CD14-positive monocyte (primary cell): ENCODE results near the gene DGKH. TPM values are rescaled to one million over a fixed set of nuclear protein-coding genes. Genes with fewer than 3 reads are reported as not detected.

Experiments
- DNase-seq, 3 donors: peaks; one replicate each; pipeline ENCODE4 v3.0.0-alpha.2; 2011 to 2022
- H2AFZ ChIP-seq: 2 replicates; pipeline ENCODE4 v1.6.0; 2012; ENCODE audit warnings: mild to moderate bottlenecking, low read depth, low read length, inconsistent platforms; ENCODE audit not compliant: insufficient read depth, poor library complexity, severe bottlenecking
- H3K27ac ChIP-seq, 2 donors: 1 replicate in 1 of 2; 2 replicates in 1 of 2; pipeline ENCODE4 v1.5.1; 2012 to 2013; ENCODE audit warnings: low read length in 2 of 2, control low read depth in 1 of 2, inconsistent platforms in 1 of 2, low read depth in 1 of 2, mild to moderate bottlenecking in 1 of 2
- H3K27me3 ChIP-seq, 2 donors: one replicate each; pipeline versions ENCODE4 v1.6.0 to v1.6.1; 2011 to 2013; ENCODE audit warnings: low read length in 2 of 2; ENCODE audit not compliant: control insufficient read depth in 2 of 2, insufficient read depth in 2 of 2
- H3K36me3 ChIP-seq, 2 donors: replicated peaks in 1 of 2; 1 replicate in 1 of 2; 2 replicates in 1 of 2; pipeline versions ENCODE4 v1.5.1 to v1.6.1; 2012 to 2013; ENCODE audit warnings: low read length in 2 of 2, control low read depth in 1 of 2, inconsistent platforms in 1 of 2, mild to moderate bottlenecking in 1 of 2; ENCODE audit not compliant: insufficient read depth in 2 of 2, control insufficient read depth in 1 of 2
- H3K4me1 ChIP-seq, 2 donors: 1 replicate in 1 of 2; 2 replicates in 1 of 2; pipeline versions ENCODE4 v1.5.1 to v1.6.1; 2012 to 2013; ENCODE audit warnings: low read length in 2 of 2, control low read depth in 1 of 2, inconsistent platforms in 1 of 2, mild to moderate bottlenecking in 1 of 2, moderate library complexity in 1 of 2; ENCODE audit not compliant: insufficient read depth in 2 of 2, control insufficient read depth in 1 of 2
- H3K4me2 ChIP-seq: replicated peaks from 2 replicates; pipeline ENCODE3; 2012; ENCODE audit warnings: low read length, moderate library complexity, mild to moderate bottlenecking; ENCODE audit not compliant: poor library complexity, severe bottlenecking; ENCODE audit errors: extremely low read depth
- H3K4me3 ChIP-seq, 3 experiments: fragments of 200-600 bp in 1 of 3; sonication (generic) in 1 of 3; replicated peaks in 1 of 3; 1 replicate in 2 of 3; 2 replicates in 1 of 3; pipeline ENCODE4 v1.5.1; 2011 to 2013; ENCODE audit warnings: low read length in 3 of 3, mild to moderate bottlenecking in 3 of 3, control low read depth in 2 of 3, low read depth in 2 of 3, inconsistent platforms in 1 of 3, moderate library complexity in 1 of 3
- H3K79me2 ChIP-seq: 2 replicates; pipeline ENCODE4 v1.6.0; 2012; ENCODE audit warnings: mild to moderate bottlenecking, control low read depth, inconsistent platforms, low read length, moderate library complexity; ENCODE audit not compliant: insufficient read depth
- H3K9ac ChIP-seq: 2 replicates; pipeline ENCODE4 v1.6.0; 2017; ENCODE audit warnings: low read length, mild to moderate bottlenecking; ENCODE audit not compliant: insufficient read depth, poor library complexity, severe bottlenecking
- H3K9me3 ChIP-seq, 2 donors: replicated peaks in 1 of 2; 1 replicate in 1 of 2; 2 replicates in 1 of 2; pipeline versions ENCODE4 v1.5.1 to v1.6.1; 2012 to 2013; ENCODE audit warnings: low read length in 2 of 2, control low read depth in 1 of 2; ENCODE audit not compliant: control insufficient read depth in 1 of 2, insufficient read depth in 1 of 2
- H4K20me1 ChIP-seq: 2 replicates; pipeline ENCODE4 v1.6.0; 2012; ENCODE audit warnings: mild to moderate bottlenecking, low read length, control low read depth, moderate library complexity; ENCODE audit not compliant: insufficient read depth
- H3K27ac Mint-ChIP-seq, 7 donors: one replicate each; pipeline ENCODE4 v1.8.0; 2020; ENCODE audit warnings: mild to moderate bottlenecking in 7 of 7, mixed read lengths in 7 of 7, moderate library complexity in 6 of 7, inconsistent platforms in 2 of 7
- H3K27me3 Mint-ChIP-seq, 3 donors: one replicate each; pipeline ENCODE4 v1.8.0; 2021 to 2022; ENCODE audit warnings: low read depth in 3 of 3, mild to moderate bottlenecking in 3 of 3, mixed read lengths in 3 of 3, moderate library complexity in 3 of 3, inconsistent platforms in 1 of 3
- H3K36me3 Mint-ChIP-seq, 2 donors: one replicate each; pipeline ENCODE4 v1.8.0; 2020; ENCODE audit warnings: mixed read lengths in 2 of 2, inconsistent platforms in 1 of 2, mild to moderate bottlenecking in 1 of 2
- H3K4me1 Mint-ChIP-seq: one replicate; pipeline ENCODE4 v1.8.0; 2020; ENCODE audit warnings: mild to moderate bottlenecking, mixed read lengths
- H3K4me3 Mint-ChIP-seq, 2 donors: one replicate each; pipeline ENCODE4 v1.8.0; 2020; ENCODE audit warnings: mild to moderate bottlenecking in 2 of 2, mixed read lengths in 2 of 2, moderate library complexity in 1 of 2
- H3K9me3 Mint-ChIP-seq, 7 donors: one replicate each; pipeline ENCODE4 v1.8.0; 2020 to 2022; ENCODE audit warnings: mixed read lengths in 7 of 7, mild to moderate bottlenecking in 6 of 7, moderate library complexity in 6 of 7, inconsistent platforms in 2 of 7
- CTCF ChIP-seq: fragments of 200-600 bp; IDR thresholded peaks from one replicate; pipeline ENCODE4 v1.8.0; 2022; ENCODE audit warnings: antibody characterized with exemption, mild to moderate bottlenecking
- WGBS: methylation state at CpG from one replicate; pipeline ENCODE4 v1.1.5; 2013; ENCODE audit warnings: missing lambda C conversion rate; ENCODE audit not compliant: insufficient coverage; 5-methylcytosine and 5-hydroxymethylcytosine counted together
- intact Hi-C, 2 donors: fragments of 100-400 bp; cut with micrococcal nuclease; formaldehyde crosslinking; loops; one replicate each; pipeline versions ENCODE4 v1.15.0 to v1.15.1; 2023
- polyA plus RNA-seq, 3 donors: library from polyadenylated mRNA; depleted of rRNA in 1 of 3; unstranded in 2 of 3; stranded (reverse) in 1 of 3; fragments of 300-500 nt in 2 of 3; fragments of >200 nt in 1 of 3; fragmentation: Illumina TruSeq in 2 of 3; gene quantifications; 1 replicate in 2 of 3; 2 replicates in 1 of 3; pipeline ENCODE4 v1.2.3, GENCODE V29; 2012 to 2021

DGKH gene
- polyA plus RNA-seq, 3 donors, result 0.10 to 0.79 (median 0.15) TPM

- no peak overlapping the region for H3K4me2 ChIP-seq
- no peaks in the 10 kb centered on the region for H3K79me2 ChIP-seq
- no peak overlapping the region for H3K9ac ChIP-seq
- no peaks in the 10 kb centered on the region for H3K36me3 ChIP-seq
- H3K4me1 ChIP-seq, result no peaks in the 10 kb centered on the region
- no peaks in the 10 kb centered on the region for H3K27me3 ChIP-seq
- H2AFZ ChIP-seq, result no peak overlapping the region
- no peaks in the 10 kb centered on the region for H4K20me1 ChIP-seq
- no peak overlapping the region for H3K27ac ChIP-seq
- TF ChIP-seq CTCF, result no peak
- WGBS, result no CpG with 5 or more reads among the region's 3 CpGs
- H3K27me3 Mint-ChIP-seq, result no peaks in the 10 kb centered on the region
- H3K9me3 Mint-ChIP-seq, result no peaks in the 10 kb centered on the region
- no peaks in the 10 kb centered on the region for H3K9me3 ChIP-seq
- no peak for DNase-seq
- no peak overlapping the region for H3K4me3 ChIP-seq
- H3K27ac Mint-ChIP-seq, result no peak overlapping the region
- no peak overlapping the region for H3K4me3 Mint-ChIP-seq
- intact Hi-C loops, result no loop called here
- H3K36me3 Mint-ChIP-seq, result peaks cover 0 to 2% of the 10 kb centered on the region in 2 donors
- H3K4me1 Mint-ChIP-seq, result no peaks in the 10 kb centered on the region
Measured at GRCh38 chr13:42127047-42127446, 78.6 kb downstream of the DGKH start.

GRCh38 chr13:42129033-42129432 is 80.6 kb downstream of the DGKH start:
- no peaks in the 10 kb centered on the region for H4K20me1 ChIP-seq
- no peak for TF ChIP-seq CTCF
- no peaks in the 10 kb centered on the region for H3K9me3 ChIP-seq
- Mint-ChIP-seq H3K4me3 (no peak overlapping the region), H3K27me3 (peaks cover 0 to 2% (median 0%) of the 10 kb centered on the region in 3 donors), H3K9me3 (no peaks in the 10 kb centered on the region), H3K4me1 (no peaks in the 10 kb centered on the region), H3K27ac (no peak overlapping the region), H3K36me3 (peaks cover 2 to 3% of the 10 kb centered on the region in 2 donors)
- no peaks in the 10 kb centered on the region for H3K4me1 ChIP-seq
- H2AFZ ChIP-seq, result no peak overlapping the region
- no peak overlapping the region for H3K27ac ChIP-seq
- WGBS, result 33% methylated on average over 1 of the region's 3 CpGs
- H3K36me3 ChIP-seq, result no peaks in the 10 kb centered on the region
- intact Hi-C loops, result no loop called here
- H3K79me2 ChIP-seq, result no peaks in the 10 kb centered on the region
- H3K4me2 ChIP-seq, result no peak overlapping the region
- no peak overlapping the region for H3K9ac ChIP-seq
- H3K27me3 ChIP-seq, result no peaks in the 10 kb centered on the region
- no peak for DNase-seq
- H3K4me3 ChIP-seq, result no peak overlapping the region
